ENCODE results near the gene NFIB. TPM values are rescaled to one million over a fixed set of nuclear protein-coding genes. Genes with fewer than 3 reads are reported as not detected.
A peak's percentile ranks its signal among the peaks of the same experiment; 100 is the strongest.

NFIB gene
- total RNA-seq, 2 donors from 2014 or later, result 5.3 to 14.1 TPM

GRCh38 chr9:14345354-14346230 lies 31.7 kb upstream of the NFIB start:
- Histone ChIP-seq H3K4me1 (ENCODE audit: control insufficient read depth, insufficient read depth, low read length) (peaks cover 11% of the 10 kb centered on the region), H3K4me3 (ENCODE audit: low read length) (peak overlapping the region; percentile 83), H3K9ac (ENCODE audit: extremely low read depth, low read length, poor library complexity, severe bottlenecking) (no peak overlapping the region), H3K27me3 (ENCODE audit: control insufficient read depth, insufficient read depth, low read length, poor library complexity, severe bottlenecking) (peaks cover 100% of the 10 kb centered on the region), H3K27ac (ENCODE audit: low read depth, low read length) (no peak overlapping the region), H3K9me3 (ENCODE audit: control insufficient read depth, low read length) (no peaks in the 10 kb centered on the region), H3K36me3 (ENCODE audit: control insufficient read depth, insufficient read depth, low read length) (no peaks in the 10 kb centered on the region)
- H3K27ac Mint-ChIP-seq, result no peak overlapping the region
- TF ChIP-seq, protein P1, sequence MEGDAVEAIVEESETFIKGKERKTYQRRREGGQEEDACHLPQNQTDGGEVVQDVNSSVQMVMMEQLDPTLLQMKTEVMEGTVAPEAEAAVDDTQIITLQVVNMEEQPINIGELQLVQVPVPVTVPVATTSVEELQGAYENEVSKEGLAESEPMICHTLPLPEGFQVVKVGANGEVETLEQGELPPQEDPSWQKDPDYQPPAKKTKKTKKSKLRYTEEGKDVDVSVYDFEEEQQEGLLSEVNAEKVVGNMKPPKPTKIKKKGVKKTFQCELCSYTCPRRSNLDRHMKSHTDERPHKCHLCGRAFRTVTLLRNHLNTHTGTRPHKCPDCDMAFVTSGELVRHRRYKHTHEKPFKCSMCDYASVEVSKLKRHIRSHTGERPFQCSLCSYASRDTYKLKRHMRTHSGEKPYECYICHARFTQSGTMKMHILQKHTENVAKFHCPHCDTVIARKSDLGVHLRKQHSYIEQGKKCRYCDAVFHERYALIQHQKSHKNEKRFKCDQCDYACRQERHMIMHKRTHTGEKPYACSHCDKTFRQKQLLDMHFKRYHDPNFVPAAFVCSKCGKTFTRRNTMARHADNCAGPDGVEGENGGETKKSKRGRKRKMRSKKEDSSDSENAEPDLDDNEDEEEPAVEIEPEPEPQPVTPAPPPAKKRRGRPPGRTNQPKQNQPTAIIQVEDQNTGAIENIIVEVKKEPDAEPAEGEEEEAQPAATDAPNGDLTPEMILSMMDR (conservative IDR thresholded peaks at IDR 0.05), result no peak
- H3K4me3 Mint-ChIP-seq, result no peak overlapping the region
- no peaks in the 10 kb centered on the region for H3K36me3 Mint-ChIP-seq (ENCODE audit: low read depth)
- 2 to 5% methylated on average over 11 to 45 of the region's 45 CpGs for WGBS, 2 experiments (ENCODE audit: insufficient coverage in 1 of 2, insufficient read length in 1 of 2)
- H3K27me3 Mint-ChIP-seq (ENCODE audit: insufficient read depth), result no peaks in the 10 kb centered on the region
- DNase-seq, result peak; percentile 80
- peaks cover 34% of the 10 kb centered on the region for H3K4me1 Mint-ChIP-seq
- no peaks in the 10 kb centered on the region for H3K9me3 Mint-ChIP-seq

DNA sequence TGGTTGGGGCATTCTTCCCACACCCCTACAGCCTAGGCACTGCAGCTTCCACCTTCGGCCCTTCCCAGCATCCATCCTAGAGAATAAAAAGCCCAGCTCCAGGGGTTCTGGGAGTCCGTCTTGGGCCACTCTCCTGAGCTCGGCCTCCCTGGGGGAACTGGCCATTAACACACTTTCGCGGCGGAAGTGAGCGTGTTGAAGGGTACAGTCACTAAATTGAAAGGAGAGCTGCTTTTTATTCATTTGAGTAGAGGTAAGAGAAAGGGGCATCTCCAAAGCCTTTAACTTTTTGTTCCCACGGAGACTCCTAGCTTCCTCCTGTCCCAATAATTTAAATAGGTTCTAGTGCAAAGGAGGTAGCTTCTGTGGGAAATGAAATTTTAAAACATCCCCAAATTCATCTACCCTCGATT lies 31.0 kb upstream of the NFIB start:
- Mint-ChIP-seq H3K36me3 (ENCODE audit: low read depth) (no peaks in the 10 kb centered on the region), H3K27ac (no peak overlapping the region), H3K9me3 (no peaks in the 10 kb centered on the region), H3K4me1 (peaks cover 29% of the 10 kb centered on the region), H3K27me3 (ENCODE audit: insufficient read depth) (no peaks in the 10 kb centered on the region), H3K4me3 (no peak overlapping the region)
- Histone ChIP-seq H3K27ac (ENCODE audit: low read depth, low read length) (no peak overlapping the region), H3K9ac (ENCODE audit: extremely low read depth, low read length, poor library complexity, severe bottlenecking) (no peak overlapping the region), H3K9me3 (ENCODE audit: control insufficient read depth, low read length) (no peaks in the 10 kb centered on the region), H3K4me3 (ENCODE audit: low read length) (no peak overlapping the region), H3K27me3 (ENCODE audit: control insufficient read depth, insufficient read depth, low read length, poor library complexity, severe bottlenecking) (peaks cover 100% of the 10 kb centered on the region), H3K4me1 (ENCODE audit: control insufficient read depth, insufficient read depth, low read length) (peaks cover 11% of the 10 kb centered on the region), H3K36me3 (ENCODE audit: control insufficient read depth, insufficient read depth, low read length) (no peaks in the 10 kb centered on the region)
- peak; percentile 78 for DNase-seq
- TF ChIP-seq, protein P1 (conservative IDR thresholded peaks at IDR 0.05), result no peak
- 6 to 20% methylated on average over 2 to 9 of the region's 9 CpGs for WGBS, 2 experiments (ENCODE audit: insufficient coverage in 1 of 2, insufficient read length in 1 of 2)

- no peaks in the 10 kb centered on the region for H3K9me3 ChIP-seq (ENCODE audit: control insufficient read depth, low read length)
- peaks cover 22% of the 10 kb centered on the region for H3K4me1 Mint-ChIP-seq
- H3K27me3 Mint-ChIP-seq (ENCODE audit: insufficient read depth), result no peaks in the 10 kb centered on the region
- peak; percentile 68 for DNase-seq
- H3K4me3 Mint-ChIP-seq, result no peak overlapping the region
- TF ChIP-seq, protein P1 (conservative IDR thresholded peaks at IDR 0.05), result no peak
- no peak overlapping the region for H3K27ac ChIP-seq (ENCODE audit: low read depth, low read length)
- no peak overlapping the region for H3K27ac Mint-ChIP-seq
- H3K27me3 ChIP-seq (ENCODE audit: control insufficient read depth, insufficient read depth, low read length, poor library complexity, severe bottlenecking), result peaks cover 100% of the 10 kb centered on the region
- no peak overlapping the region for H3K4me3 ChIP-seq (ENCODE audit: low read length)
- peaks cover 6% of the 10 kb centered on the region for H3K4me1 ChIP-seq (ENCODE audit: control insufficient read depth, insufficient read depth, low read length)
- H3K36me3 Mint-ChIP-seq (ENCODE audit: low read depth), result no peaks in the 10 kb centered on the region
- 15% methylated on average over 5 of the region's 6 CpGs; no CpG with 5 or more reads in 1 of the 2 experiments for WGBS, 2 experiments (ENCODE audit: insufficient coverage in 1 of 2, insufficient read length in 1 of 2)
- no peak overlapping the region for H3K9ac ChIP-seq (ENCODE audit: extremely low read depth, low read length, poor library complexity, severe bottlenecking)
- H3K36me3 ChIP-seq (ENCODE audit: control insufficient read depth, insufficient read depth, low read length), result no peaks in the 10 kb centered on the region
- no peaks in the 10 kb centered on the region for H3K9me3 Mint-ChIP-seq
Observed at GRCh38 chr9:14344053-14344524, 30.1 kb upstream of the NFIB start.

All from endodermal cell (in vitro differentiated cells).